ENCODE data around the gene TIGD3.

Gene TIGD3

DNA sequence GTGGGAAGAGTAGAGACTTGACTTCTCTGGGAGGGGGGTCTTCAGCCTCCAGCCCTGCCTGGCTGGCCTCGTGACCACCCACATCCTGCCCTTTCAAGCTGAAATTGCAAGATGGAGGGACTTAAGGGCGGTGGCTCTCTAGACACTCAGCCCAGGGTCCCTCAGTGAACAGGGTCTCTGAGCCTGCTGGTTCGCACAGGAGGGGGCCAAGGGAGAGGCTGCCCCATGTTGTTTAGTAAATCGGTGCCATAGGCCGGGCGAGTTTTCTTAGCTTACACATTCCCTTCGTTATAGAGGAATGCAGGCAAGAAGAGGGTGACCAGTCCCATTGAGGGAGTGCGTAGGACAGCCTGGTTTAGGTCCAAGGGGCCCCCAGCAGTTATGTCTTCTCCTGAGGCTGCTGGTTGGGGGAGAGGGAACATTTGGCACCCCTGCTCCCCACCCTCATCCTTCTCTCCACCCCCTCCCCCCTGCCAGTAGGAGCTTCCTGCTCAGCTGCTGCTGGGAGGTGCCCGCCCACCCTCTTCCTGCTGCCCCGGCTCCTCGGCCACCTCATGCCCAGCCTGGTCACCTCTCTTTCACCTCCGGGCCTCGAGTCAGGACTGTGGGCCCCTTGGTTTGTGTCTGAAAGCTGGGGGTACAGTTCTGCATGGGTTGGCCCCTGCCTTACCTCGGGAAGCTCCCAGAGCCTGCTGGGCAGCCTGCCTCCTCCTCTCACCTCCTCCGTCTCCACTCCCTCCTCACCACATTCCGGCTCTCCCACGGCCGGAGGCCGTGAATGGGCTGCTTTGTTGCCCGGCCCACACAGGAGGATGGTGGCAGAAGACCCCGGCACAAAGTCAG lies 35.8 kb downstream of the TIGD3 start:
- no peak for DNase-seq (ENCODE audit: low spot score)

DNA sequence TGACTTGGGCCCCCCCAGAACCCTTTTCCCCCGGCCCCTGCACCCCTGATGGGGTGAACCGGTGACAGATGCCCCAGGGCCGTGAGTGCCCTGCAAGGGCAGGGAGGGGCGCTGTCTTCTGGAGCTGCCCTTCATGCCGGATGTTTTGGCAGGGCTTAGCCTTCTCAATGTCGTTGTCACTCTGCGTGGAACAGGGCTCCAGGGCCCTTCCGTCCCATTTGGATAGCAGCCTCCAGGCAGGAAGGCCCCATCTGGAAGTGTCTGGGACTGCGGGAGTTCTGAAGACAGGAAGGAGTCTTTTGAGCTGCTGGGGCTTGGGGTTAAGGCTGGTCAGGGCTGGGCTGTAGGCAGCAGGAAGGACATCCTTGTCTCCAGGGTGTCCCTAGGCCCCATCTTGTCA lies 36.4 kb downstream of the TIGD3 start:
- DNase-seq (ENCODE audit: low spot score) = no peak

DNA sequence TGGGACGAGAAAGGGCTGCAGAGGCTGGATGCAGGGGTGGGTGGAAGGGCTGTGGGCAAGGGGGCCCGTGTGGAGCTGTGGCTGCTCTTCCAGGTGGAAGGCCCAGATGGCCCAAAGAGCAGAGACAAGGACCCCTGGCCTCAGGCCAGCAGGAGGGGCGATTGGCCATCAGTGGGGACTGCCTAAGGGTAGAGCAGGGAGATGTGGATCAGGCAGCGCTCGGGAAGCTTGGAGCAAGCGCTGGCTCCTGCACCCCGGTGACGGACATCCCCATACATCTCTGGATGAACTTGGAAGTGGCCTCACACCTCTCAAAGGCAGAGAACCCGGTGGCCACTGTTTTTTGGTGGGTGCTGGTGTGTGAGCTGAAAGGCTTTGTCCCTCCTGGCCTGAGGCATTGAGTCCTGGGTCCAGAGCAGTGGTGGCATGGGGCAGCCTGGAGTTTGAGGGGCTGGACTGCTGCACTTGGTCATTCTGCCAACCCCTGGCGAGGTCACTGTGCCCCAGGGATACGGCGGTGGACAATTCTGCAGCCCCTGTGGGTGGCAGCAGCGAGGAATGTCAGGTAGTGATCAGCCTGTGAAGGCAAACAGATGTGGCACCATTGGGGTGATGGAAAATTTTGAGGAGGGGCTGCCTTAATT lies 37.8 kb downstream of the TIGD3 start:
- DNase-seq (ENCODE audit: low spot score) = no peak

DNA sequence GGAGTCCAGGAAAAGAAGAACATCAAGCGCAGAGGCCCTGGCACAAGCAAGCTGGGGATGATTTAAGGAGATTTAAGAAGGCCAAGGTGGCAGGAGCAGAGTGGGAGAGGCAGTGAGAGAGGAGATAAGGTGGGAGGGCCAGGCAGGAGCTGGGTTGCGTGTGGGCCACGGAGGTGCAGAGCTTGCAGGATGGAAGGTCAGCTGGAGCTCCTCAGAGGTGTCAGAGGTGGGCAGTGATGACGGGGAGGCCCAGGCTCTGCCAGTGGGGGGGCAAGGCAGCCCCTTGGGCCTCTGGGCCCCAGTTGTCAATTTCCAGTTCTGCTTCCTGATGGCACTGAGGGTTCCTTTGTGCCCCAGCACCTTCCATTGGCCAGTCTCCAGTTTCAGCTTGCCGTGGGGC lies 38.3 kb downstream of the TIGD3 start:
- no peak for DNase-seq (ENCODE audit: low spot score)

DNA sequence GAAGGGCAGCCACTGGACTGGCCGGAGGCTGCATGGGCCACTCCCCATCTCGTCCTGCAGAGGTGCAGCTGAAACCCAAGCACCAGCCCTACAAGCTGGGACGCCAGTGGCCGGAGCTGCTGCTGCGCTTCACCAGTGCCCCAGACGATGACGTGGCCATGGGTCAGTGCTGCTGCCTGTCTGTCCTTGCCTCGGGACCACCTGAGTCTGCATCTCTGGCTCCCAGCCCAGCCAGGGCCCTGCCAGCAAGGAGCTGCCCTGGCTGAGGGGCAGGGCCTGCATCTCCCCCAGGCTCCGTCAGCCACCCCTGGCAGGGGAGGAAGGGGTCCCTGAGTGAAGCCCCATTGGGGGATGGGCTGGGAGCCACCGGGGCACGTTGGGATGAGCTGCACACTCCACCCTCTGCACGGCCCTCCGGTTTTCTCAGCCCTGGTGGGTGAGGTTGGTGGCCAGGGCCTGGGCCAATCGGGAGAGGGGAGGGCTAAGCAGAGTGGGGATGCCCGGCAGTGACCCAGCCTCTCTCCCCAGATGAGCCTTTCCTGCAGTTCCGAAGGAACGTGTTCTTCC lies 39.0 kb downstream of the TIGD3 start:
- no peak for DNase-seq (ENCODE audit: low spot score)

DNA sequence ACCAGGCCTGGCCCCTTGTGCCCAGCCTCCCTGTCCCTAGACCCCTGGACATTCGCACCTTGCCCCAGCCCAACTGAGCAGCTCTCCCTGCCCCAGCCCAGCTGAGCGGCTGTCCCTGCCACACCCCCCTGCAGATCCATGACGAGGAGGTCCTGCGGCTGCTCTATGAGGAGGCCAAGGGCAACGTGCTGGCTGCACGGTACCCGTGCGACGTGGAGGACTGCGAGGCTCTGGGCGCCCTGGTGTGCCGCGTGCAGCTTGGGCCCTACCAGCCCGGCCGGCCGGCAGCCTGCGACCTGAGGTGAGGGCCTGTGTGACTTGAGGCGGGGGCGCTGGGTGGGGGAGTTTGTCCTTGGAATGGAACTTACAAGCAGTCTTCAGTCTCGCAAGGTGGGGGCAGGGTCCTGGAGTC lies 39.6 kb downstream of the TIGD3 start:
- DNase-seq (ENCODE audit: low spot score) = no peak

DNA sequence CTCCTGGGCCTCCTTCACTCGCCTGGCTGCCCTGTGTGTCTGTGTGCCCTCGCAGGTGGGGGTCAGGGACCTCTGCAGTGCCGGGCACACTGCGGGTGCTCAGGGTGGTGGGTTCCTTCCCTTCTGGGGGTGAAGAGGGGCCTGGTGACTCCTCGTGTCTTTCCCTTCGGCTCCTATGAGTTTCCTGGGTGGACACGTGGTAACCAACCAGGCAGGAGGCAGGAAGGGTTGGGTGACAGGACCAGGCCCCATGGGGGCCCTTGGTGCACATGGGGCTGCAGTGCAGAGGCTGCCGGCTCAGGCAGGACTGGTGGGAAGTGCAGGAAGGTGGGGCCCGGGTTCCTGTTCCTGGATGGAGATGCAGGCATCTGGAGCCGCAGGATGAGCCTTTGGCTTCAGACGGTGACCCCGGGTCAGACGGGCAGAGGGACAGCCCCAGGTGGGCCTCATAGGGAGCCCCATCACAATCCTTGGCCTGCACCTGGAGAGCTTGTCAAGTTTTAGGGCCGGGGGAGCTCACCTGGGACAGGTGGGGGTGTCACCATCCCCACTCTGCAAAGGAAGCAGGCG lies 41.5 kb downstream of the TIGD3 start:
- no peak for DNase-seq (ENCODE audit: low spot score)

DNA sequence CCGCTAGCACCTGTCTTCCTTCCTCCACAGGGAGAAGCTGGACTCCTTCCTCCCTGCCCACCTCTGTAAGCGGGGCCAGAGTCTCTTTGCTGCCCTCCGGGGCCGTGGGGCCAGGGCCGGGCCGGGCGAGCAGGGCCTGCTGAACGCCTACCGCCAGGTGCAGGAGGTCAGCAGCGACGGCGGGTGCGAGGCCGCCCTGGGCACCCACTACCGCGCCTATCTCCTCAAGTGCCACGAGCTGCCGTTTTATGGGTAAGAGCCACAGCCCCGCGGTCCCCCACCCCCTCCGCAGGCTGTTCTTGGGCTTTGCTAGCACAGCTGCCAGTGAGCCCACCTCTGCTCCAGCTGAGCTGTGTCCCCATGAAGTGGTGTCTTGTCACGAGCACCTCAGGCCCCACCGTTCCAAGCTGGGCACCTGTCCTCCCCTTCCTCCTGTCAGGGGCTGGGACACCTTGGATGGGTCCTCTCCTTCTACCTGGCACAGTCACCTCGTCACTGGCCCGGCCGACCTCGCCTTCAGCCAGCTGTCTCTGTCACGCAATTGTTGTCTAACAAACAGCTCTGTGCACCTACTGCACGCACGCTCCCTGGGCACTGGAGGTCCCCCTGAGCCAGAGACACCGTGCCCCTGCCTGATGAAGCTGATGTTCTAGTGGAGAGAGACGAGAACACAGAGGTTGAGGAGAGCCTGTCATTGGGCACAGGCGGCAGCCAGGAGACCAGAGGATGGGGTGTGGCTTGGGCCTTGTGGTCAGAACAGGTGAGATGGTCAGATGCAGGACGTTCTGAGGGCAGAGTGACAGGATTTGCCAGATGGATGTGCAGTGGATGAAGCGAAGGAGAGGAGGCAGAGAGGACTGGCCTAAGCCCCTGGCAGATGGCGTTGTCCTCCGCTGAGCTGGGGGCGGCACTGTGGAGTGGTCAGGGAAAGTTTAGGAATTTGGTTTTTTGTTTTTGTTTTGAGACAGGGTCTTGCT lies 42.5 kb downstream of the TIGD3 start:
- DNase-seq (ENCODE audit: low spot score) = no peak

DNA sequence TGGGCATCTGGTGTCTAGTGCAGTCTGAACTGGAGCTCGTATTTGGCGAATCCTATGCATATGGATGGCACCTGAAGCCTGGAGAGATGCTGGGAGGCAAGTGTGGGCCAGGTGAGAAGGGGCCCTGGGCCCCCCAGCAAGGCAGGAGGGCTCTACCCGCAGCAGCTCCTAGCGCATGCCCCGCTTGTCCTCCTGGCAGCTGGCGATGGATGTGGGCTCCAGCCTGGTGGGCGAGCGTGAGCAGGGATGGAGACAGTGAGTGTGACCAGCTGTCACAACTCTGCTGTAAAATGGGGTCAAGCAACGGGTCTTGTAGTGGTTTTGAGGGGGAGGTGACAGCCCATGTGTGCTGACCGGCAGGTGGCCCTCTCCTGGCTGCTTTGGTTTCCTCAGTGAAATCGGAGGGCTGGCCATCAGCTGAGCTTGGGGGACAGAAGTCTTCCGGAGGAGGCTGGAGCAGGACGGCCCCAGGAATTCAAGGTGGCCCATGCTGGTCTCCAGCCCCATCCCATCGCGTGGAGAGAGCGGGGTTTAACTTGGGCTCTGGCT lies 43.9 kb downstream of the TIGD3 start:
- DNase-seq (ENCODE audit: low spot score) = no peak

DNA sequence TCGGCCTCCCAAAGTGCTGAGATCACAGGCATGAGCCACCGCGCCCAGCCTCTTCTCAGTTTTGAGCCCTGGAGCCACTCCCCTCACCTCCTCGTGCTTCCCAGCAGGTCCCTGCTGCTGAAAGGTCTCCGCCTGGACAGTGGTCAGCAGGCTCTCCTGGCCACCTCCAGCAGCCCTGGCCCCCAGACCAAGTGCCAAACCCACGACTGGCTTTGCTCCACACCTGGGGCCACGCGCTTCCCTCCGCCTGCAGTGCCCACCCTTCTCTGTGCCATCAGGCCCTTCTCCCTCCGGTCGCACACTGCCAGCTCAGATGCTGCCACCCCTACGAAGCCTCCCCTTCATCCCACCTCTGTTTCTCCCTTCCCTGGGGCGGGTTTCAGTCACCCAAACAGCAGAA lies 44.7 kb downstream of the TIGD3 start:
- no peak for DNase-seq (ENCODE audit: low spot score)

DNA sequence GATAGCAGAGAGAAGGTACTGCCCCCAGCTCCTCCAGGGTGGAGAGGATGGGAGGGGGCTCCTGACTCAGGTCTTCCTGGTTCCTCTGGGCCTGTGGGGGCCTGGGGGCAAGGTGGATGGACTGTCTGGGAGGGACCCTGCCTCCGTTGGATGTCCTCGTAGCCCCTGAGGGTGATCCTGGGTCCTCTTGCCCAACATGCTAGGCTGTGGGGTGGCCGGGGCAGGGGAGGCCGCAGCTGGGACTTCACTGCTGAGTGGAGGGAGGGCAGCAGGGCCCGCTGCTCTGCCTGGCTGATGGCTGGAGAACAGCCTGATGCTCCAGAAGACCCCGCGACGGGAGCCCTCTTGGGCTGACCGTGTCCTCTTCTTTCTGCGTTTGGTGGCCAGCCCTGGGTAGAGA lies 45.3 kb downstream of the TIGD3 start:
- DNase-seq (ENCODE audit: low spot score) = no peak

DNA sequence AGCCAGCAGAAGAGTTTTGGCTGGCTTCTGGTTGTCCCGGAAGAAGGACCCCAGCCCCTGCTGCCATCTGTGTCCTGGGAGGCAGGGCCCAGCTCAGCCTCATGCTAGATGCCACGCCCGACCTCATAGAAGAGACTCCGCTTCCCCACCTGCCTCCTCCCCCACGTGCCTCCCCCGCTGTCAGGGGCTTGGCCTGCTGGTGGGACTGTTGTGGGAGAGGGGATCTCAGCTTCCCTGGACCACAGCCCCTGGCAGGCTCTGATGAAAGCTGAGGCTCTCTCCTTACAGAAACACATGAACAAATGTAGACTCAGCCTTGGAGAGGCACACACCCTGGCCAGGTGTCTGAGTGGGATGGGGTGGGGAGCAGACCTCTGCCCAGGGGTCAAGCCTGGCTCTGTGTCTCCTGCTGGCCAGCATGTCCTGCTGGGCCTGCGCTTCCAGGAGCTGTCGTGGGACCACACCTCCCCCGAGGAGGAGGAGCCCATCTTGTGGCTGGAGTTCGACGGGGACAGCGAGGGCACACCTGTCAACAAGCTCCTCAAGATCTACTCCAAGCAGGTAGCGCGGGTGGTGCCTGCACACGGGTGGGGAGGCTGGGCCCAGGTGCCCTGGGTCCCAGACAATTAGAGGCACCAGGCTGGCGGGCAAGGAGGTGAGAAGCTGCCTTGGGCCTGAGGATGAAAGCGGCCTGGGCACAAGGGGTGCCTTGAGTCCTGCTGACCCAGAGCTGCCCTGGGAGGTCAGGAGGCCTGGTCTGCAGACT lies 45.9 kb downstream of the TIGD3 start:
- DNase-seq (ENCODE audit: low spot score) = no peak

DNA sequence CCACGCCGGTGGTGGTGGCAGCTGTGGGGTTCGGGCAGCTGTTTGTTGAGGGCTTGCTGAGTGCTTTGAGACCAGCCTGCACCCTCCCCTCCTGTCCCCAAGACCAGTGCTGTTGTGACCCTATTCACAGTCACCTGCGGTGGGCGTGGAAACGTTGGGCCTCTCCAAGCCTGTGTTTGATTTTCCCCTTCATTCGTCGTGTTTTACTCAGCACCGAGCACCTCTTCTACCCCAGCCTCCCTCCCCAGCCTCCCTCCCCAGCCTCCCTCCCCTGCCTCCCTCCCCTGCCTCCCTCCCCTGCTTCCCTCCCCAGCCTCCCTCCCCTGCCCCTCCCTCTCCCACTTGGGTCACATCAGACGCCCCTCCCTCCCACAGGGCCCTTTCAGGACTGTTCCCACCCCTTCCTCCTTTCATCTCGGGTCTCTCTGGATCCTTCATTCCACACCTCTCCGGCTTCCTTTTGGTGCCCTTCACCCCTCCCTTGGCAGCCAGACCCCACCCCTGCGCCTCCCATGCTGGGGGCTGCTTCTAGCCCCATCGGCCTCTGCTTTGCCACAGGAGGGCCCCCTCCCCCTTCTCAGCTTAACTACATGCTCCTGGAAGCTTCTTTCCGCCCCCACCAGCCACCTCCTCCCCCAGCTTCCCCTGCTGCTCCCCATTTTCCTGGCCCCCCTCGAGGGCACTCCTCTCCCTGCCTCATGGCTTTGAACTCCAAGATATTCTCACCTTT lies 46.7 kb downstream of the TIGD3 start:
- no peak for DNase-seq (ENCODE audit: low spot score)

DNA sequence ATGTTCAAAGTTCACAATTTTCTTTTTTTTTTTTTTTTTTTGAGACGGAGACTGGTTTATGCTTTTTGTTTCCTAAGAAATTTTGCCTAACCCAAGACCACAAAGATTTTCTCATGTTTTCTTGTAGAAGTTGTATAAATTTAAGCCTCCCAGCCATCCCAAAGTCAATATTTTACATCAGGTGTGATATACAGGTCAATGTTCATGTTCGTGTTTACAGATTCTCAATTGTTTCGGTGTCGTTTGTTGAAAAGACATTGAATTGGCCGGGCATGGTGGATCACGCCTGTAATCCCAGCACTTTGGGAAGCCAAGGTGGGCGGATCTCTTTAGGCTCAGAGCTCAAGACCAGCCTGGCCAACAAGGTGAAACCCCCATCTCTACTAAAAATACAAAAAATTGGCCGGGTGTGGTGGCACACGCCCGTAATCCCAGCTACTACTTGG lies 47.3 kb downstream of the TIGD3 start:
- no peak for DNase-seq (ENCODE audit: low spot score)

DNA sequence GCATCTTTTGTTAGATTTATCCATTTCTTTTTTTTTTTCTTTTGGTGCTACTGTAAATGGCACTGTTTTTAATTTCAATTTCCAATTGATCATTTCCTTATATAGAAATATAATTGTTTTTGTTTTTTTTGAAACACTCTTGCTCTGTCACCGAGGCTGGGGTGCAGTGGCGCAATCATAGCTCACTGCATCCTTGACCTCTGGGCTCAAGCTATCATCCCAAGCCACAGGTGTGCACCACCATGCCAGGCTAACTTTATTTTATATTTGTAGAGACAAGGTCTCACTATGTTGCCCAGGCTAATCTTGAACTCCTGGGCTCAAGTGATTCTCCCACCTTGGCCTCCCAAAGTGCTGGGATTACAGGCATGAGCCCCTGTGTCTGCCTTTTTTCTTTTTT lies 48.2 kb downstream of the TIGD3 start:
- DNase-seq (ENCODE audit: low spot score) = no peak

DNA sequence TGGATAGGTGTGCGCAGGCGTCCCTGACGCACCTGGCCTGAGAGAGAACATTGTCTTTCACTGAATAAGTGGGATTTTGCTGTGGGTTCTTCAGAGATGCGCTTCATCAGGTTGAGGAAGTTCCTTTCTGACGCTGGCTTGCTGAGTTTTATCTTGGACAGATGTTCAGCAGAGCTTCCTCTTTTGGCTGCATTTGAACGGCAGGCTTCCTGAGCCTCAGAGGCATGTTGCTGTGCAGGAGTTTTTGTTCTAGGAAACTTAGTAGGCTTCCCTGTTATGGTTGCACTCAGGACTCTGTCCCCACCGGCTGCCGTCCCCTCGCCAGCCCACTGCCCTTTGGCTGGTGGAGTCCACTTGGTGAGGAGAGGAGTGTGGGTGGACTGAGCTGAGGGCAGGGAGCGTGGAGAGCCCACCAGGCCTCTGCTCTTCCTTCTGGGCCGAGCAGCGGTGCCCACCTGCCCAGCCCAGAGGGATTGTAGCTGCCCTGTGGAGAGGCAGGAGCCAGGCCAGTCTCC lies 49.1 kb downstream of the TIGD3 start:
- no peak for DNase-seq (ENCODE audit: low spot score)

DNA sequence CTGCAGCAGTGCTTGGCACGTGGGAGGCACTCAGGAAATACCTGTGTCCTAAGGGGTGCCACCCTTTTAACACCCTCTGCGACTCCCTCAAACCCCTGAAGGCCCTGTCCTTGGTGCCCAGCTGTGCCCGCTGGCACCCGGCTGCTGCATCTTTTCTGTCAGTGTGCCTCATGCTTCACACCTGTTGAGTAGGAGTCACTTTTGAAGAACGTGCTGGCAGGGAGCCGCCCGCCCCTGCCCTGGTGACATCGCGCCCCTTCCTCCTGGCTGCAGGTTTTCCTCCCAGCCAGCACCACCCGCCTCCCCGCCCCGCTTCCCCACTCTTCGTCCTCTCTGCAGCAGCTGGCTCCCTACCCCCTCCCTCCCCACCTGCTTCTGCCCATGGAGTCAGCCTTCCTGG lies 49.7 kb downstream of the TIGD3 start:
- DNase-seq (ENCODE audit: low spot score) = no peak

DNA sequence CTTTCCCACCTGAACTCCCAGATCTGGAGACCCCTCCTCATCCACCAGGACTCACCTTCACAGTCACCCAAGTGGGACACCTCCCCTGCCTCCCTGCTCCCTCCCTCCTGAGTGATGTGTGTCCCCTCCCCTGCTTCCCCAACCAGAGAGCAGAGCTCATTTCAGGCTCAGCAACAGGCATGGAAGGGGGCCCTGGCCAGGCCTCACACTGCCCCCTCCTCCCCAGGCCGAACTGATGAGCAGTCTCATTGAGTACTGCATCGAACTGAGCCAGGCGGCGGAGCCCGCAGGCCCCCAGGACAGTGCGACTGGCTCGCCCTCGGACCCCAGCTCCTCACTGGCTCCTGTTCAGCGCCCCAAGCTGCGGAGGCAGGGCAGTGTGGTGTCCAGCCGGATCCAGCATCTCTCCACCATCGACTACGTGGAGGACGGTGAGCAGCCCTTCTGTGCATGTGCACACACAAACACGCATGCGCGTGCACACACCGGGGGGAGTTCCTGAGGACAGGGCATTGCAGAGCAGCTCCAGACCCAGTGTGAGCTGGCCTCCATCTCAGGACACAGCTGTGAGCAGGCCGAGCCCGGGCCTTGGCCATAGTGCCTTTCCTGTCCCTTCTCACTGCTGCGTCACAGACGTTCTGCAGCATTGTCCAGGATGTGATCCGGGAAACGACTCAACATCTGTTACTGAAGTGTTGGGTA lies 50.2 kb downstream of the TIGD3 start:
- no peak for DNase-seq (ENCODE audit: low spot score)

Measured in HuH-7 (cell line).